HepG2 (cell line): Measurements from ENCODE around the gene PLK5. TPM values are rescaled to one million over a fixed set of nuclear protein-coding genes. Genes with fewer than 3 reads are reported as not detected.

ENCODE experiments used
- CEBPZ ChIP-seq: IDR thresholded peaks from 2 replicates; pipeline ENCODE4 v1.6.1; 2012; ENCODE audit warnings: low read length, improper control_type of control experiment
- CHD4 ChIP-seq: fragments of 200-600 bp; sonication (generic); IDR thresholded peaks from 2 replicates; pipeline ENCODE4 v1.7.0; 2017; ENCODE audit warnings: mild to moderate bottlenecking, low read length, borderline replicate concordance
- NBN ChIP-seq: fragments of 450-650 bp; conservative IDR thresholded peaks from 2 replicates; pipeline ENCODE4 v1.6.1; 2017
- RFXAP ChIP-seq: sonication (generic); formaldehyde crosslinking; IDR thresholded peaks from 2 replicates; pipeline ENCODE4 v1.4.0; 2020; ENCODE audit warnings: missing genetic modification reagents, borderline replicate concordance
- RNF219 ChIP-seq: sonication (generic); formaldehyde crosslinking; IDR thresholded peaks from 2 replicates; pipeline ENCODE4 v1.5.0; 2020; ENCODE audit warnings: mild to moderate bottlenecking, missing genetic modification reagents
- RXRA ChIP-seq: sonication (generic); formaldehyde crosslinking; IDR thresholded peaks from 2 replicates; pipeline ENCODE4 v1.5.1; 2020; ENCODE audit warnings: missing genetic modification reagents
- SOX6 ChIP-seq, 2 experiments: fragments of 450-650 bp in 1 of 2; sonication (generic) in 1 of 2; formaldehyde crosslinking in 1 of 2; IDR thresholded peaks; 2 replicates each; pipeline versions ENCODE4 v1.4.0 to v1.6.1; 2017 to 2020; ENCODE audit warnings: antibody characterized with exemption in 1 of 2, mild to moderate bottlenecking in 1 of 2, missing genetic modification reagents in 1 of 2
- YY1 ChIP-seq: IDR thresholded peaks from 2 replicates; pipeline ENCODE4 v1.6.1; 2011; ENCODE audit warnings: low read length, low read depth, moderate library complexity, mild to moderate bottlenecking; ENCODE audit not compliant: insufficient read depth, insufficient replicate concordance
- ZNF552 ChIP-seq: sonication (generic); formaldehyde crosslinking; IDR thresholded peaks from 2 replicates; pipeline ENCODE4 v1.9.0; 2022; ENCODE audit warnings: missing genetic modification reagents, mild to moderate bottlenecking, borderline replicate concordance
- ZNF772 ChIP-seq: sonication (generic); formaldehyde crosslinking; IDR thresholded peaks from 2 replicates; pipeline ENCODE4 v1.5.0; 2020; ENCODE audit warnings: mild to moderate bottlenecking, missing genetic modification reagents
- ZNF879 ChIP-seq: sonication (generic); formaldehyde crosslinking; IDR thresholded peaks from 2 replicates; pipeline ENCODE4 v1.8.1; 2023; ENCODE audit warnings: missing genetic modification reagents
- ZSCAN21 ChIP-seq: sonication (generic); formaldehyde crosslinking; IDR thresholded peaks from 2 replicates; pipeline ENCODE4 v1.8.0; 2022; ENCODE audit warnings: mild to moderate bottlenecking, missing genetic modification reagents, moderate library complexity, borderline replicate concordance
- polyA plus RNA-seq, 8 experiments: library from polyadenylated mRNA; depleted of rRNA in 3 of 8; stranded (reverse) in 7 of 8; unstranded in 1 of 8; fragments of >200 nt; fragmentation: Illumina TruSeq in 4 of 8; extraction: Trizol in 4 of 8; gene quantifications; 2 replicates each; pipeline versions ENCODE4 v1.2.1 to v1.2.3, GENCODE V29; 2011 to 2016; ENCODE audit warnings: low read depth in 4 of 8, missing spikeins in 1 of 8, mixed read lengths in 1 of 8; ENCODE audit not compliant: insufficient read depth in 1 of 8
- total RNA-seq, 5 experiments: library from RNA; depleted of rRNA; stranded (reverse); fragments of >200 nt; fragmentation: Illumina TruSeq; extraction: Trizol; gene quantifications; 2 replicates each; pipeline ENCODE4 v1.2.3, GENCODE V29; 2016; ENCODE audit warnings: low read depth in 1 of 5
- TF ChIP-seq, protein P1 (sequence below): IDR thresholded peaks from 2 replicates; pipeline ENCODE4 v1.6.1; 2012; ENCODE audit warnings: inconsistent platforms
- TF ChIP-seq, protein P2 (sequence below): IDR thresholded peaks from 2 replicates; pipeline ENCODE4 v1.4.0; 2020; ENCODE audit warnings: mild to moderate bottlenecking, missing genetic modification reagents

Gene PLK5
- total and polyA plus RNA-seq, 2 of the 13 experiments (the other 11 are each of a cell fraction or from before 2014, with no cell fraction given): not detected

DNA sequence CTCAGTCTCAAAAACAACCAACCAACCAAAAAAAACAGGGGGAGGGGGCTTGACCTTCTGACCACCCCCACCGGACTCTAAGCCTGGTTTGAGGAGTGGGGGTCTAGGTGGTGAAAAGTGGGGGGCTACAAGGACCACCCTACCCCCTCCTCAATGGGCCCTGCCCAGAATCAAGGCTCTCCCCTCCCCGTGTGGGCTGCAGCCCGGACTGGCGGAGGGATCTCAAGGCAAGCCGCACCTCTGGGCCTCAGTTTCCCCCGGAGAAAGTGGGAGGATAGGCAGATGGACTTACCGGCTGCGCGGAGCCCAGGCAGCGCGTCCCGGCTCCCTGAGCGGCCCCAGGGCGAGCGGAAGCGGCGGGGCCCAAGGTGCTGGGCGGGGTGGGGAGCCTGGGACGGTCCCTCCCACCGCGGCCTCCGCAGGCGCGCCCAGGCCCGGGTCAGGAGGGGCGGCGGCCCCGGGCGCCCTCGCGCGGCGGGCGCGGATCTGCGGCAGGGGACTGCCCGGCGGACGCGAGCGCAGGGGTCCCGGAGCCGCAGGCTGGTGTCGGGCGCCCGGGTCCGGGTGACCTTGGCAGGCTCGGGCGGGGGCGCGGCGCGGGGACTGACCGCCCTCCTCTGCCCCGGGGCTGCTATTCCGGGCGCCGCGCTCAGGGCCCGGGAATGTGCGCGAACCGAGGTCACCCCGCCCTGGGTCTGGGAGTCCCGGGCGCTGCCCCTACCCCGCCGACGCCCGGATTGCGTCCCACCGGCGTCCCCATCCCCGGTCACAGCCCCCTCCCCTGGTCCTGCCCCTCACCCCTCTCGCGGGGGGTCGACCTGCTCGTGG, 11.0 kb upstream of the PLK5 start, which contains the start of gene ADAMTSL5 (continued):
- TF ChIP-seq, protein P1, sequence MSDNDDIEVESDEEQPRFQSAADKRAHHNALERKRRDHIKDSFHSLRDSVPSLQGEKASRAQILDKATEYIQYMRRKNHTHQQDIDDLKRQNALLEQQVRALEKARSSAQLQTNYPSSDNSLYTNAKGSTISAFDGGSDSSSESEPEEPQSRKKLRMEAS: peak; percentile 68
- peak; percentile 24; the same call in 1 of the 2 replicates for TF ChIP-seq ZNF772 (CRISPR knock-in tag)
- no peak for TF ChIP-seq ZNF879 (CRISPR knock-in tag)
- peak; percentile 32 for TF ChIP-seq YY1
- TF ChIP-seq ZNF552 (CRISPR knock-in tag): no peak
- peak; percentile 94 for TF ChIP-seq CHD4
- no peak for TF ChIP-seq RNF219 (CRISPR knock-in tag)
- no peak for TF ChIP-seq SOX6 (IDR thresholded peaks at IDR 0.05)
- TF ChIP-seq SOX6 (CRISPR knock-in tag; IDR thresholded peaks at IDR 0.05): no peak
- TF ChIP-seq RXRA (CRISPR knock-in tag): no peak
- TF ChIP-seq NBN: no peak
- TF ChIP-seq ZSCAN21: 0 out of 2 replicates have a peak, but pooled peaks have one; percentile 35
- TF ChIP-seq CEBPZ: no peak
- no peak for TF ChIP-seq RFXAP (CRISPR knock-in tag)
- TF ChIP-seq, protein P2, sequence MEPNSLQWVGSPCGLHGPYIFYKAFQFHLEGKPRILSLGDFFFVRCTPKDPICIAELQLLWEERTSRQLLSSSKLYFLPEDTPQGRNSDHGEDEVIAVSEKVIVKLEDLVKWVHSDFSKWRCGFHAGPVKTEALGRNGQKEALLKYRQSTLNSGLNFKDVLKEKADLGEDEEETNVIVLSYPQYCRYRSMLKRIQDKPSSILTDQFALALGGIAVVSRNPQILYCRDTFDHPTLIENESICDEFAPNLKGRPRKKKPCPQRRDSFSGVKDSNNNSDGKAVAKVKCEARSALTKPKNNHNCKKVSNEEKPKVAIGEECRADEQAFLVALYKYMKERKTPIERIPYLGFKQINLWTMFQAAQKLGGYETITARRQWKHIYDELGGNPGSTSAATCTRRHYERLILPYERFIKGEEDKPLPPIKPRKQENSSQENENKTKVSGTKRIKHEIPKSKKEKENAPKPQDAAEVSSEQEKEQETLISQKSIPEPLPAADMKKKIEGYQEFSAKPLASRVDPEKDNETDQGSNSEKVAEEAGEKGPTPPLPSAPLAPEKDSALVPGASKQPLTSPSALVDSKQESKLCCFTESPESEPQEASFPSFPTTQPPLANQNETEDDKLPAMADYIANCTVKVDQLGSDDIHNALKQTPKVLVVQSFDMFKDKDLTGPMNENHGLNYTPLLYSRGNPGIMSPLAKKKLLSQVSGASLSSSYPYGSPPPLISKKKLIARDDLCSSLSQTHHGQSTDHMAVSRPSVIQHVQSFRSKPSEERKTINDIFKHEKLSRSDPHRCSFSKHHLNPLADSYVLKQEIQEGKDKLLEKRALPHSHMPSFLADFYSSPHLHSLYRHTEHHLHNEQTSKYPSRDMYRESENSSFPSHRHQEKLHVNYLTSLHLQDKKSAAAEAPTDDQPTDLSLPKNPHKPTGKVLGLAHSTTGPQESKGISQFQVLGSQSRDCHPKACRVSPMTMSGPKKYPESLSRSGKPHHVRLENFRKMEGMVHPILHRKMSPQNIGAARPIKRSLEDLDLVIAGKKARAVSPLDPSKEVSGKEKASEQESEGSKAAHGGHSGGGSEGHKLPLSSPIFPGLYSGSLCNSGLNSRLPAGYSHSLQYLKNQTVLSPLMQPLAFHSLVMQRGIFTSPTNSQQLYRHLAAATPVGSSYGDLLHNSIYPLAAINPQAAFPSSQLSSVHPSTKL: 0 out of 2 replicates have a peak, but pooled peaks have one; percentile 10
